ENCODE measurements around the gene LBHD2. TPM values are rescaled to one million over a fixed set of nuclear protein-coding genes. Genes with fewer than 3 reads are reported as not detected.

The LBHD2 gene
- polyA plus RNA-seq, 1 of the 3 experiments (the other 2 are of a cell fraction) = not detected

DNA sequence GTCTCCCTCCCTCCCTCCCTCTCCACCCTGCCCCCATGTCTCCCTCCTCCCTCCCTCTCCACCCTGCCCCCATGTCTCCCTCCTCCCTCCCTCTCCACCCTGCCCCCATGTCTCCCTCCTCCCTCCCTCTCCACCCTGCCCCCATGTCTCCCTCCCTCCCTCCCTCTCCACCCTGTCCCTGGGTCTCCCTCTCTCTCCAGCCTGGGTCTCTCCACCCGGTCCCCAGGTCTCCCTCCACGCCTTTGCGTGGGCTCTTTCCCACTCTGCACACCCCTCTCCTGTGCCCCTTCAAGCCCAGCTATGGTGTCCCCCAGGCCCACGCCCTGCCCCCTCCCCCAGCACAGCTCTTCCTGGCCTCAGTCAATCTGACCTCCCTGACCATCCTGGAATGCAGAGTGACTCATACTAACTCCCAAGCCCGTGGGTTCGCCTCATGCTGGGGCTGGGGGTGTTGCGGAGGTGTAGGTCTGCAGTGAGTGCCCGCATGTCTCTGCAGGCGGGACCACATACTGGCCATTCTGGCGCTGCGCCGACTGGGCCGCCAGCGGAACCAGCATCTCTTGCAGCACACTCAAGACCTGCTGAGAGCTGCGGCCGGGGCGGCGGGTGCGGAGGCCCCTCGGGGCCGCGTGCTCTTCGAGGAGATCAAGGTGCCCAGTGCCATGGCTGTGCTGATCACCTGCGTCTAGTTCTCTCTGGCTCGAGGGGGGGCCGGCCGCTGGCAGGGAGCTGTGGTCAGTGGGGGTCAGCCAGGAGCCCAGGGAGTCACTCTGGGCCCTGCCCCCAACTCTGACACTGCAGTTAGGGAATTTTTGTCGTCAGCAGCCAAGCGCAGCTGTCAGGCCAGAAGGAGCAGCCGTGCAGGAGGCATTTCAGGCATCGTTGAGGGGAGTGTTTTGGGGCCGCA lies 25.8 kb downstream of the LBHD2 start (continued):
- TF ChIP-seq CTCF (IDR thresholded peaks at IDR 0.05) (no peak), SIN3A (IDR thresholded peaks at IDR 0.05; ENCODE audit: borderline replicate concordance, low read depth, low read length) (0 out of 2 replicates have a peak, but pooled peaks have one; percentile 25), SMC3 (IDR thresholded peaks at IDR 0.05; ENCODE audit: low read depth, low read length) (no peak), TEAD4 (IDR thresholded peaks at IDR 0.05; ENCODE audit: borderline replicate concordance, insufficient read depth) (peak; percentile 83), TCF12 (IDR thresholded peaks at IDR 0.05) (peak; percentile 82), TAF1 (IDR thresholded peaks at IDR 0.05; ENCODE audit: borderline replicate concordance, low read depth, low read length) (peak; percentile 27; the same call in 1 of the 2 replicates)

- H3K36me3 ChIP-seq (replicated peaks in 1 of 2; ENCODE audit: control insufficient read depth in 1 of 2, insufficient read depth in 2 of 2, low read length in 1 of 2) = no peaks in the 10 kb centered on the region
- peak overlapping the region; percentile 55 to 78 for H3K27ac ChIP-seq (ENCODE audit: low read depth in 2 of 2, low read length in 1 of 2)
- H3K9me3 ChIP-seq = no peaks in the 10 kb centered on the region
- peaks cover 24 to 28% of the 10 kb centered on the region in 2 experiments; a peak in 3 of 4 replicates for H3K4me1 ChIP-seq (ENCODE audit: control insufficient read depth in 1 of 2, insufficient read depth in 2 of 2, low read depth in 1 of 2, low read length in 1 of 2)
- WGBS (ENCODE audit: low lambda C conversion rate) = 70% methylated on average over 7 of the region's 14 CpGs
- DNase-seq = no peak
- TF ChIP-seq NRF1 (IDR thresholded peaks at IDR 0.05; ENCODE audit: low read depth, low read length) (no peak), MEF2A (IDR thresholded peaks at IDR 0.05; ENCODE audit: borderline replicate concordance, low read depth) (no peak), CHD2 (IDR thresholded peaks at IDR 0.05; ENCODE audit: low read length, partially characterized antibody) (no peak), JUND (IDR thresholded peaks at IDR 0.05) (no peak), FOSL2 (IDR thresholded peaks at IDR 0.05; ENCODE audit: borderline replicate concordance, low read depth) (no peak), ELF1 (IDR thresholded peaks at IDR 0.05) (no peak), RAD21 (IDR thresholded peaks at IDR 0.05; ENCODE audit: low read length) (no peak), RCOR1 (IDR thresholded peaks at IDR 0.05; ENCODE audit: low read length) (no peak), SIN3A (IDR thresholded peaks at IDR 0.05; ENCODE audit: borderline replicate concordance, low read depth, low read length) (no peak), POLR2AphosphoS5 (IDR thresholded peaks at IDR 0.05; ENCODE audit: low read depth, low read length) (no peak)
- TF ChIP-seq, protein P1, sequence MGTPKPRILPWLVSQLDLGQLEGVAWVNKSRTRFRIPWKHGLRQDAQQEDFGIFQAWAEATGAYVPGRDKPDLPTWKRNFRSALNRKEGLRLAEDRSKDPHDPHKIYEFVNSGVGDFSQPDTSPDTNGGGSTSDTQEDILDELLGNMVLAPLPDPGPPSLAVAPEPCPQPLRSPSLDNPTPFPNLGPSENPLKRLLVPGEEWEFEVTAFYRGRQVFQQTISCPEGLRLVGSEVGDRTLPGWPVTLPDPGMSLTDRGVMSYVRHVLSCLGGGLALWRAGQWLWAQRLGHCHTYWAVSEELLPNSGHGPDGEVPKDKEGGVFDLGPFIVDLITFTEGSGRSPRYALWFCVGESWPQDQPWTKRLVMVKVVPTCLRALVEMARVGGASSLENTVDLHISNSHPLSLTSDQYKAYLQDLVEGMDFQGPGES (IDR thresholded peaks at IDR 0.05; ENCODE audit: low read depth, low read length) = no peak
- TF ChIP-seq, protein P2, sequence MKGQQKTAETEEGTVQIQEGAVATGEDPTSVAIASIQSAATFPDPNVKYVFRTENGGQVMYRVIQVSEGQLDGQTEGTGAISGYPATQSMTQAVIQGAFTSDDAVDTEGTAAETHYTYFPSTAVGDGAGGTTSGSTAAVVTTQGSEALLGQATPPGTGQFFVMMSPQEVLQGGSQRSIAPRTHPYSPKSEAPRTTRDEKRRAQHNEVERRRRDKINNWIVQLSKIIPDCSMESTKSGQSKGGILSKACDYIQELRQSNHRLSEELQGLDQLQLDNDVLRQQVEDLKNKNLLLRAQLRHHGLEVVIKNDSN (IDR thresholded peaks at IDR 0.05; ENCODE audit: borderline replicate concordance, low read depth) = no peak
- CTCF ChIA-PET = interaction anchor here (0.8 to 1.8 kb wide), 6 partner anchors 16 to 183 kb away, joined by 3 to 9 read pairs (median 4); no protein-coding TSS in a partner anchor
- H2AFZ ChIP-seq (ENCODE audit: low read depth) = peak overlapping the region; percentile 47
- POLR2A ChIA-PET = no interaction called here
- no peaks in the 10 kb centered on the region for H3K27me3 ChIP-seq (ENCODE audit: insufficient read depth)
- no peaks in the 10 kb centered on the region for H3K9me2 ChIP-seq
- no peaks in the 10 kb centered on the region for H4K20me1 ChIP-seq (ENCODE audit: insufficient read depth)
- peaks cover 7% of the 10 kb centered on the region for H3F3A ChIP-seq (replicated peaks; ENCODE audit: insufficient read depth)
- peak overlapping the region; percentile 44; the same call in 1 of the 2 replicates for H3K9ac ChIP-seq
- H3K4me3 ChIP-seq (ENCODE audit: low read depth in 2 of 2, low read length in 1 of 2) = no peak overlapping the region
- no peaks in the 10 kb centered on the region for H3K79me2 ChIP-seq (ENCODE audit: insufficient read depth)
- H3K4me2 ChIP-seq = peak overlapping the region; percentile 74
Observed at GRCh38 chr14:103110681-103111231, 26.7 kb downstream of the LBHD2 start.
